IMR-90 (cell line): ENCODE measurements around the gene SYPL1. TPM values are rescaled to one million over a fixed set of nuclear protein-coding genes. Genes with fewer than 3 reads are reported as not detected.

Source experiments
- ATAC-seq: fragments of 200-7000 bp; cut with Tn5 transposase; 2 replicates; pipeline ENCODE4 v1.9.1; 2020; ENCODE audit warnings: low read depth, mild to moderate bottlenecking, moderate library complexity
- BruUV-seq: library from RNA; stranded (reverse); fragments of 400-500 nt; replicated peaks from 2 replicates; lab custom pipeline; 2021; lab: Mats Ljungman, UMichigan
- CTCF ChIA-PET: fragments of 300-600 bp; formaldehyde crosslinking; extraction: SDS; loops from one replicate; lab custom pipeline; 2021; ENCODE audit warnings: antibody characterized with exemption; lab: Yijun Ruan, JAX
- POLR2A ChIA-PET: fragments of 300-600 bp; sonication (Branson Sonifier 250); formaldehyde crosslinking; loops from one replicate; lab custom pipeline; 2022; ENCODE audit warnings: antibody characterized with exemption; ENCODE audit not compliant: unreplicated experiment; lab: Charles Lee
- DNase-seq: peaks from one replicate; pipeline ENCODE4 v3.0.0; 2013
- H2AFZ ChIP-seq: replicated peaks from 2 replicates; pipeline ENCODE3; 2013; ENCODE audit warnings: low read length, mild to moderate bottlenecking; ENCODE audit not compliant: poor library complexity
- H2AK5ac ChIP-seq: 2 replicates; pipeline ENCODE4 v1.6.1; 2013; ENCODE audit warnings: low read depth, low read length, inconsistent platforms
- H2AK9ac ChIP-seq: replicated peaks from 2 replicates; pipeline ENCODE3; 2013; ENCODE audit warnings: mild to moderate bottlenecking, low read depth, low read length, moderate library complexity; ENCODE audit not compliant: poor library complexity
- H2BK120ac ChIP-seq: 2 replicates; pipeline ENCODE4 v1.6.1; 2013; ENCODE audit warnings: low read depth, low read length, inconsistent platforms
- H2BK15ac ChIP-seq: 3 replicates; pipeline ENCODE4 v1.6.1; 2013; ENCODE audit warnings: low read depth, low read length, inconsistent platforms
- H2BK20ac ChIP-seq: 2 replicates; pipeline ENCODE4 v1.6.1; 2013; ENCODE audit warnings: low read depth, mild to moderate bottlenecking, inconsistent platforms, low read length, moderate library complexity
- H2BK5ac ChIP-seq: 2 replicates; pipeline ENCODE4 v1.6.1; 2013; ENCODE audit warnings: mild to moderate bottlenecking, low read depth, low read length, inconsistent platforms; ENCODE audit not compliant: poor library complexity, severe bottlenecking
- H3K14ac ChIP-seq: replicated peaks from 2 replicates; pipeline ENCODE4 v1.6.1; 2013; ENCODE audit warnings: low read depth, low read length, inconsistent platforms
- H3K18ac ChIP-seq: 2 replicates; pipeline ENCODE4 v1.6.1; 2013; ENCODE audit warnings: low read depth, low read length, control low read depth
- H3K23ac ChIP-seq: 2 replicates; pipeline ENCODE4 v1.6.1; 2013; ENCODE audit warnings: low read depth, low read length, inconsistent platforms
- H3K27ac ChIP-seq: 2 replicates; pipeline ENCODE4 v1.5.1; 2013; ENCODE audit warnings: mild to moderate bottlenecking, control low read depth, low read length; ENCODE audit not compliant: insufficient read depth
- H3K27me3 ChIP-seq: 2 replicates; pipeline ENCODE4 v1.6.1; 2013; ENCODE audit warnings: low read length; ENCODE audit not compliant: control insufficient read depth, insufficient read depth
- H3K36me3 ChIP-seq: 2 replicates; pipeline ENCODE4 v1.6.1; 2013; ENCODE audit warnings: low read length, mixed read lengths; ENCODE audit not compliant: control insufficient read depth, insufficient read depth
- H3K4ac ChIP-seq: 2 replicates; pipeline ENCODE4 v1.6.1; 2013; ENCODE audit warnings: low read depth, low read length, inconsistent platforms
- H3K4me1 ChIP-seq: 2 replicates; pipeline ENCODE4 v1.6.1; 2013; ENCODE audit warnings: low read length, mixed read lengths; ENCODE audit not compliant: control insufficient read depth, insufficient read depth
- H3K4me2 ChIP-seq: 2 replicates; pipeline ENCODE4 v1.6.1; 2013; ENCODE audit warnings: low read depth, mild to moderate bottlenecking, control low read depth, low read length, moderate library complexity
- H3K4me3 ChIP-seq: 2 replicates; pipeline ENCODE4 v1.5.1; 2013; ENCODE audit warnings: low read depth, mild to moderate bottlenecking, control low read depth, low read length, moderate library complexity; ENCODE audit not compliant: insufficient read depth
- H3K56ac ChIP-seq: 2 replicates; pipeline ENCODE4 v1.6.1; 2013; ENCODE audit warnings: low read length, inconsistent platforms; ENCODE audit not compliant: insufficient read depth; ENCODE audit errors: extremely low read depth
- H3K79me1 ChIP-seq, 2 experiments: 2 replicates each; pipeline ENCODE4 v1.6.1; 2013; ENCODE audit warnings: low read length in 2 of 2, inconsistent platforms in 1 of 2, low read depth in 1 of 2
- H3K9ac ChIP-seq: 2 replicates; pipeline ENCODE4 v1.6.1; 2013; ENCODE audit warnings: low read depth, low read length, control low read depth
- H3K9me1 ChIP-seq: 2 replicates; pipeline ENCODE4 v1.6.1; 2013; ENCODE audit warnings: low read length, inconsistent platforms; ENCODE audit not compliant: insufficient read depth
- H3K9me3 ChIP-seq: 2 replicates; pipeline ENCODE4 v1.6.1; 2013; ENCODE audit warnings: low read length; ENCODE audit not compliant: control insufficient read depth, insufficient read depth
- H4K20me1 ChIP-seq: 2 replicates; pipeline ENCODE4 v1.6.1; 2013; ENCODE audit warnings: low read length, inconsistent platforms; ENCODE audit not compliant: insufficient read depth
- H4K5ac ChIP-seq: 2 replicates; pipeline ENCODE4 v1.6.1; 2013; ENCODE audit warnings: mild to moderate bottlenecking, low read depth, low read length, control low read depth
- H4K8ac ChIP-seq, 2 experiments: 2 replicates each; pipeline ENCODE4 v1.6.1; 2013; ENCODE audit warnings: low read depth in 2 of 2, low read length in 2 of 2, control low read depth in 1 of 2, inconsistent platforms in 1 of 2
- H4K91ac ChIP-seq: 2 replicates; pipeline ENCODE4 v1.6.1; 2013; ENCODE audit warnings: low read depth, low read length, inconsistent platforms; ENCODE audit not compliant: insufficient read depth
- BHLHE40 ChIP-seq: fragments of 150-350 bp; IDR thresholded peaks from 2 replicates; pipeline ENCODE4 v1.6.1; 2016; ENCODE audit warnings: mild to moderate bottlenecking, low read depth, low read length
- FOS ChIP-seq: fragments of 150-350 bp; IDR thresholded peaks from 2 replicates; pipeline ENCODE4 v1.6.1; 2016; ENCODE audit warnings: low read depth, low read length
- MAZ ChIP-seq: IDR thresholded peaks from 2 replicates; pipeline ENCODE4 v1.6.1; 2012; ENCODE audit warnings: low read depth, mild to moderate bottlenecking, low read length, improper control_type of control experiment, moderate library complexity, borderline replicate concordance
- RFX5 ChIP-seq: IDR thresholded peaks from 2 replicates; pipeline ENCODE4 v1.8.0; 2012; ENCODE audit warnings: low read depth, mild to moderate bottlenecking, low read length, moderate library complexity
- SMC3 ChIP-seq: fragments of 150-350 bp; IDR thresholded peaks from 2 replicates; pipeline ENCODE4 v1.6.1; 2016; ENCODE audit warnings: low read depth, mild to moderate bottlenecking, antibody characterized with exemption, low read length, moderate library complexity
- WGBS, 2 experiments: methylation state at CpG; one replicate each; pipeline versions ENCODE4 v1.1.5 to v1.1.7; 2013; ENCODE audit warnings: missing lambda C conversion rate in 2 of 2; ENCODE audit not compliant: insufficient read length in 1 of 2; ENCODE audit errors: extremely low coverage in 2 of 2; 5-methylcytosine and 5-hydroxymethylcytosine counted together
- dilution Hi-C: fragments of 300-500 bp; cut with HindIII; formaldehyde crosslinking; loops from one replicate; pipeline ENCODE4 v1.14.3; 2018; ENCODE audit warnings: low sequenced_read_pairs; ENCODE audit not compliant: unreplicated experiment
- in situ Hi-C: fragments of 300-500 bp; cut with MboI; formaldehyde crosslinking; loops from 3 replicates; pipeline ENCODE4 v1.14.3; 2019; ENCODE audit warnings: low sequenced_read_pairs, inconsistent platforms, mixed read lengths
- intact Hi-C: fragments of 100-400 bp; cut with micrococcal nuclease; formaldehyde crosslinking; loops from 2 replicates; pipeline ENCODE4 v1.10.0; 2022
- polyA plus RNA-seq, 3 experiments: library from polyadenylated mRNA; depleted of rRNA; stranded (reverse); fragments of >200 nt; gene quantifications; 2 replicates each; pipeline ENCODE4 v1.2.3, GENCODE V29; 2012; ENCODE audit warnings: low replicate concordance in 1 of 3
- total RNA-seq: library from RNA; depleted of rRNA; stranded (reverse); fragments of >200 nt; gene quantifications from 2 replicates; pipeline ENCODE4 v1.2.3, GENCODE V29; 2012
- TF ChIP-seq, protein P1 (sequence below): conservative IDR thresholded peaks from 2 replicates; pipeline ENCODE4 v1.5.1; 2012; ENCODE audit warnings: mild to moderate bottlenecking, low read depth, low read length, improper control_type of control experiment
- TF ChIP-seq, protein P2 (sequence below): fragments of 150-350 bp; IDR thresholded peaks from 2 replicates; pipeline ENCODE4 v1.6.1; 2016; ENCODE audit warnings: low read depth, mild to moderate bottlenecking, low read length, moderate library complexity, borderline replicate concordance

SYPL1 gene
- total and polyA plus RNA-seq, 2 of the 4 experiments (the other 2 are of a cell fraction) = 19.0 to 45.0 TPM

DNA sequence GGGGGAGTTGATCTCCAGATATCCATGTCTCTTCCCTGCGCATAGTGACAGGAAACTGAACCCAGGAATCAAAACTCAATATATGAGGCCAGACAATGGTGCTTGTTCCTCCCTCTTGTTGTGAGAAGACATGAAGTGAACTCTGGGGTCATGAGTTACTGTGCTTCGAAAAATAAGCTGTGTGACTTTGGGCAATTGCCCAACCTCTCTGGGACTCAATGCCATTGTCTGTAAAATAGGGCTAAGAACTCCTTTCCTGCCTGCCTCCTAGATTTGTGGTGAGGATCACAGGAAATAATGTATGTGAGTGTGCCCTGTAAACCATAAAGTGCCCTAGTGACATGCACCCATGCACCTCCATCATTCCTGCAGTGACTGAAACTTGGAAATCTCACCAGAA, 48.4 kb downstream of the SYPL1 start:
- Histone ChIP-seq H3K9ac (no peak overlapping the region), H3K27me3 (no peaks in the 10 kb centered on the region), H4K91ac (no peak overlapping the region), H3K27ac (no peak overlapping the region), H3K14ac (no peak overlapping the region), H3K9me1 (peaks cover 8% of the 10 kb centered on the region), H3K4me2 (no peak overlapping the region), H3K36me3 (no peaks in the 10 kb centered on the region), H2BK5ac (no peak overlapping the region), H3K4me3 (no peak overlapping the region), H2AK9ac (no peak overlapping the region), H3K18ac (no peak overlapping the region), H3K4ac (no peak overlapping the region; the same call in 1 of the 2 replicates), H3K23ac (no peak overlapping the region), H3K4me1 (peaks cover 7% of the 10 kb centered on the region; the same call in 1 of the 2 replicates), H2AFZ (no peak overlapping the region), H3K79me1 (no peaks in the 10 kb centered on the region), H2AK5ac (no peak overlapping the region), H2BK20ac (no peak overlapping the region; the same call in 1 of the 2 replicates), H4K8ac (no peak overlapping the region), H3K9me3 (no peaks in the 10 kb centered on the region), H3K56ac (no peak overlapping the region), H2BK120ac (no peak overlapping the region), H2BK15ac (no peak overlapping the region), H4K20me1 (no peaks in the 10 kb centered on the region), H4K5ac (no peak overlapping the region)
- dilution Hi-C loops = no loop called here
- ChIA-PET POLR2A (no interaction called here), CTCF (no interaction called here)
- in situ Hi-C loops = no loop called here
- no TSS peak for BruUV-seq
- DNase-seq (no peak), ATAC-seq (no peak)
- intact Hi-C loops = no loop called here
- no CpG with 5 or more reads among the region's 2 CpGs for WGBS, 2 experiments
- TF ChIP-seq FOS (no peak), BHLHE40 (no peak), MAZ (no peak), RFX5 (no peak), SMC3 (no peak)
- TF ChIP-seq, protein P1, sequence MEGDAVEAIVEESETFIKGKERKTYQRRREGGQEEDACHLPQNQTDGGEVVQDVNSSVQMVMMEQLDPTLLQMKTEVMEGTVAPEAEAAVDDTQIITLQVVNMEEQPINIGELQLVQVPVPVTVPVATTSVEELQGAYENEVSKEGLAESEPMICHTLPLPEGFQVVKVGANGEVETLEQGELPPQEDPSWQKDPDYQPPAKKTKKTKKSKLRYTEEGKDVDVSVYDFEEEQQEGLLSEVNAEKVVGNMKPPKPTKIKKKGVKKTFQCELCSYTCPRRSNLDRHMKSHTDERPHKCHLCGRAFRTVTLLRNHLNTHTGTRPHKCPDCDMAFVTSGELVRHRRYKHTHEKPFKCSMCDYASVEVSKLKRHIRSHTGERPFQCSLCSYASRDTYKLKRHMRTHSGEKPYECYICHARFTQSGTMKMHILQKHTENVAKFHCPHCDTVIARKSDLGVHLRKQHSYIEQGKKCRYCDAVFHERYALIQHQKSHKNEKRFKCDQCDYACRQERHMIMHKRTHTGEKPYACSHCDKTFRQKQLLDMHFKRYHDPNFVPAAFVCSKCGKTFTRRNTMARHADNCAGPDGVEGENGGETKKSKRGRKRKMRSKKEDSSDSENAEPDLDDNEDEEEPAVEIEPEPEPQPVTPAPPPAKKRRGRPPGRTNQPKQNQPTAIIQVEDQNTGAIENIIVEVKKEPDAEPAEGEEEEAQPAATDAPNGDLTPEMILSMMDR = no peak
- TF ChIP-seq, protein P2, sequence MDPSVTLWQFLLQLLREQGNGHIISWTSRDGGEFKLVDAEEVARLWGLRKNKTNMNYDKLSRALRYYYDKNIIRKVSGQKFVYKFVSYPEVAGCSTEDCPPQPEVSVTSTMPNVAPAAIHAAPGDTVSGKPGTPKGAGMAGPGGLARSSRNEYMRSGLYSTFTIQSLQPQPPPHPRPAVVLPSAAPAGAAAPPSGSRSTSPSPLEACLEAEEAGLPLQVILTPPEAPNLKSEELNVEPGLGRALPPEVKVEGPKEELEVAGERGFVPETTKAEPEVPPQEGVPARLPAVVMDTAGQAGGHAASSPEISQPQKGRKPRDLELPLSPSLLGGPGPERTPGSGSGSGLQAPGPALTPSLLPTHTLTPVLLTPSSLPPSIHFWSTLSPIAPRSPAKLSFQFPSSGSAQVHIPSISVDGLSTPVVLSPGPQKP = no peak
